ENCODE measurements around the gene TMEM269.

- TF ChIP-seq CTCF (IDR thresholded peaks at IDR 0.05) (no peak), EP300 (IDR thresholded peaks at IDR 0.05) (no peak), POLR2A (IDR thresholded peaks at IDR 0.05) (no peak), POLR2AphosphoS5 (IDR thresholded peaks at IDR 0.05) (no peak)
These were observed 1.3 kb downstream of the TMEM269 start for GRCh38 chr1:42786097-42786496.

Measured in gastroesophageal sphincter (tissue), 3 donors.